Stimulated activated CD4-positive, alpha-beta T cell treated with anti-CD3 and anti-CD28 coated beads, Interleukin-12 subunit alpha, Interleukin-12 subunit beta, amount 100 ng/mL, for 4 hours (primary cell): ENCODE measurements around the gene ICAM5.
"Not testable (repeated sequence)": the region's sequence is repeated elsewhere in the genome, so short reads cannot be mapped to it uniquely, and the experiment has no call there.

Experiments
- DNase-seq: peaks from one replicate; pipeline ENCODE4 v3.0.0-alpha.2; 2020

The ICAM5 gene, protein sequence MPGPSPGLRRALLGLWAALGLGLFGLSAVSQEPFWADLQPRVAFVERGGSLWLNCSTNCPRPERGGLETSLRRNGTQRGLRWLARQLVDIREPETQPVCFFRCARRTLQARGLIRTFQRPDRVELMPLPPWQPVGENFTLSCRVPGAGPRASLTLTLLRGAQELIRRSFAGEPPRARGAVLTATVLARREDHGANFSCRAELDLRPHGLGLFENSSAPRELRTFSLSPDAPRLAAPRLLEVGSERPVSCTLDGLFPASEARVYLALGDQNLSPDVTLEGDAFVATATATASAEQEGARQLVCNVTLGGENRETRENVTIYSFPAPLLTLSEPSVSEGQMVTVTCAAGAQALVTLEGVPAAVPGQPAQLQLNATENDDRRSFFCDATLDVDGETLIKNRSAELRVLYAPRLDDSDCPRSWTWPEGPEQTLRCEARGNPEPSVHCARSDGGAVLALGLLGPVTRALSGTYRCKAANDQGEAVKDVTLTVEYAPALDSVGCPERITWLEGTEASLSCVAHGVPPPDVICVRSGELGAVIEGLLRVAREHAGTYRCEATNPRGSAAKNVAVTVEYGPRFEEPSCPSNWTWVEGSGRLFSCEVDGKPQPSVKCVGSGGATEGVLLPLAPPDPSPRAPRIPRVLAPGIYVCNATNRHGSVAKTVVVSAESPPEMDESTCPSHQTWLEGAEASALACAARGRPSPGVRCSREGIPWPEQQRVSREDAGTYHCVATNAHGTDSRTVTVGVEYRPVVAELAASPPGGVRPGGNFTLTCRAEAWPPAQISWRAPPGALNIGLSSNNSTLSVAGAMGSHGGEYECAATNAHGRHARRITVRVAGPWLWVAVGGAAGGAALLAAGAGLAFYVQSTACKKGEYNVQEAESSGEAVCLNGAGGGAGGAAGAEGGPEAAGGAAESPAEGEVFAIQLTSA

GRCh38 chr19:10289836-10290356, at the start of gene ICAM5:
TSS of gene ICAM5 (plus strand) at chr19:10289952. CDS start at chr19:10290044, 92 bp downstream.
- DNase-seq: peak; percentile 54

- not testable (repeated sequence) for DNase-seq
Measured at GRCh38 chr19:10241826-10242449, 47.8 kb upstream of the ICAM5 start.

GRCh38 chr19:10243606-10244005, 46.1 kb upstream of the ICAM5 start:
- DNase-seq: no peak

GRCh38 chr19:10245189-10245939, 44.4 kb upstream of the ICAM5 start:
- no peak for DNase-seq

DNA sequence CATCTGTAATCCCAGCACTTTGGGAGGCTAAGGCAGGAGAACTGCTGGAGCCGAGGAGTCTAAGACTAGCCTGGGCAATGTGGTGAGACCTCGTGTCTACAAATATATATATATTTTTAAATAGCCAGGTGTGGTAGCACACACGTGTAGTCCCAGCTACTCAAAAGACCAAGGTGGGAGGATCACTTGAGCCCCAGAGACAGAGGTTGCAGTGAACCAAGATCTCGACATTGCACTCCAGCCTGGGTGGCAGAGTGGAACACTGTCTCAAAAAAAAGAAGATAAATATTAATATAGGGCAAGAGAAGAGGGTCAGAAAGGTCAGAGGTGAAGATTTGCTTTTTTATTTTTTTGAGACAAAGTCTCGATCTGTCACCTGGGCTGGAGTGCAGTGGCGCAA, 43.2 kb upstream of the ICAM5 start:
- DNase-seq: no peak

DNA sequence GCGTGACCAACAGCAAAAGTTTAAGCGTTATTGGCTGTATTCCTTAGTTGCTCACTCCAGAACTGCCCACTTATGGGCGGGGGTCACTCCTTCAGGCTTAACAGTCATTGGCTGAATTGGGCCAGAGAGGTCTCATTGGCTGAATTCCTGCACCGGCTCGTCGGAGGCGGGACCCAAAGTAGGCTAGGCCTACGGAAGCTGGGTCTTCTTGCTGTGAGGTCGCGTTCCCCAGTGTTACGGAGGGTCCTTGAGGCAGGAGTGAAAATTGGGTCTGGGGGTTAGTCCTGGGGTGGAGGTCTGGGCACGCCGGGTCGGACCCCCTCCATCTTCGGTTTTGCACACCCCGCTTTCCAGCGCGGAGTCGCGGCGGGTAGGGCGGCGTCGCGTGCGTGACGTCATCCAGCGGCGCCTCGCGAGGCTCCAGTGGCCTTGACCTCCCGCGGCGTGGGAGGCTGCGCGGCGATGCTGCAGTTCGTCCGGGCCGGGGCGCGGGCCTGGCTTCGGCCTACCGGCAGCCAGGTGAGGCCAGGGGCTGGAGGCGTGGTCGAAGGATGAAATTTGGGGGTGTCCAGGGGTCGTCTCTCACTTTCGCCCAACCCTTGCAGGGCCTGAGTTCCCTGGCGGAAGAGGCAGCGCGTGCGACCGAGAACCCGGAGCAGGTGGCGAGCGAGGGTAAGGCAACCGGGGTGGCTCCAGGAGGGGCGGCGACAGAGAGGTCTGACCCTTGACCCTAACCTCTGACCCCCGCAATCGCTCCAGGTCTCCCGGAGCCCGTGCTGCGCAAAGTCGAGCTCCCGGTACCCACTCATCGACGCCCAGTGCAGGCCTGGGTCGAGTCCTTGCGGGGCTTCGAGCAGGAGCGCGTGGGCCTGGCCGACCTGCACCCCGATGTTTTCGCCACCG, 37.7 kb upstream of the ICAM5 start, which contains the start of gene MRPL4:
MRPL4 (plus strand) TSS at position 423 of the 903 bp plus-strand sequence; CDS start at position 463, 40 bp downstream.
- peak; percentile 91 for DNase-seq

DNA sequence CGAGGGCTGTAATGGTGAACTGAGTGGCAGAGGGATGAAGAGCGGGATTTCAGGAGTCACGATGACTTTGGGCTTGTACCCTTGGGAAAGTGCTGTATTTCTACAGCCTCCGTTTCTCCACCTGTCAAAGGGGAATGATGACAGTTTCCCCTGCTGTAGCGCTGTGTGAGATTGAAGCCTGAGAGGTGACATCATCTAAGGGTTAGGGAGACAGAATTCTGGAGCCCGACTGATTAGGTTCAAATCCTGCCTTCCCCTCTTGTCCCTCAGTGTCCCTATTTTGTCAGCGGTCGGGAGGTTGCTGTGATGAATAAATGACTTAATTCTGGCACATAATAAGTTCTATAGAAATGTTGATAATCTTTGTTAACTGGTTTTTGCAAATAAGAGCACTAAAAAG, 37.0 kb upstream of the ICAM5 start:
- no peak for DNase-seq

- no peak for DNase-seq
Measured at GRCh38 chr19:10254244-10254643, 35.5 kb upstream of the ICAM5 start.

- no peak for DNase-seq
Measured at GRCh38 chr19:10255358-10255757, 34.4 kb upstream of the ICAM5 start.

DNA sequence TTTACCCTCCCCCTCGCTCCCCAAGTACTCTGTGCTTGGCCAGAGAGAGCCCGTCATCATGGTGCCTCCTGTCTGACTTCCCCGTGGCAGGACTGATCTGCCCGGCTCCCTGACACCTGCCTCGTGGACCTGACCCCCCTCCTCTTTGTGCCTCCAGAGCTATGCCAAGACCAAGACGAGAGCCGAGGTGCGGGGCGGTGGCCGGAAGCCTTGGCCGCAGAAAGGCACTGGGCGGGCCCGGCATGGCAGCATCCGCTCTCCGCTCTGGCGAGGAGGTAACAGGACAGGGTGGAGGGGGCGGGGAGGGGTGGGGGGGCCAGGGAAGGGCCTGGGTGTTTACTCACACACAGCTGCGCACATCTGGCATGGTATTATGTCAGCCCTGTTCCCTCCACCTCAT, 33.2 kb upstream of the ICAM5 start:
- no peak for DNase-seq

- DNase-seq: no peak
Measured at GRCh38 chr19:10256970-10257615, 32.7 kb upstream of the ICAM5 start.

- DNase-seq: no peak
Measured at GRCh38 chr19:10258080-10258710, 31.6 kb upstream of the ICAM5 start.

- DNase-seq: peak; percentile 90
Measured at GRCh38 chr19:10259162-10259905, 30.4 kb upstream of the ICAM5 start.

- DNase-seq: peak; percentile 58
Measured at GRCh38 chr19:10260141-10260584, 29.6 kb upstream of the ICAM5 start.

DNA sequence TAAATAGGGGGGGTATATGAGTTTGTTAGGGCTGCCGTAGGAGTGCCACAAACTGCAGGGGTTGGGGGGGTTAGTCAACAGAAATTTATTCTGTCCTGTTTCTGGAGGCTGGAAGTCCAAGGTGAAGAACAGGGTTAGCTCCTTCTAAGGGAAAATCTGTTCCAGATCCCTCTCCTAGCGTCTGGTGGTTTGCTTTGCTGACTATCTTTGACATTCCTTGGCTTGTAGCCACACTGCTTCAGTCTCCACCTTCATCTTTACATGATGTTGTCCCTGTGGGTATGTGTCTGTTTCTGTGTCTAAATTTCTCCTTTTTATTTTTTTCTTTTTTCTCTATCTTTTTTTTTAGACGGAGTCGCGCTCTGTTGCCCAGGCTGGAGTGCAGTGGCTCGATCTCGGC, 27.0 kb upstream of the ICAM5 start:
- no peak for DNase-seq

DNA sequence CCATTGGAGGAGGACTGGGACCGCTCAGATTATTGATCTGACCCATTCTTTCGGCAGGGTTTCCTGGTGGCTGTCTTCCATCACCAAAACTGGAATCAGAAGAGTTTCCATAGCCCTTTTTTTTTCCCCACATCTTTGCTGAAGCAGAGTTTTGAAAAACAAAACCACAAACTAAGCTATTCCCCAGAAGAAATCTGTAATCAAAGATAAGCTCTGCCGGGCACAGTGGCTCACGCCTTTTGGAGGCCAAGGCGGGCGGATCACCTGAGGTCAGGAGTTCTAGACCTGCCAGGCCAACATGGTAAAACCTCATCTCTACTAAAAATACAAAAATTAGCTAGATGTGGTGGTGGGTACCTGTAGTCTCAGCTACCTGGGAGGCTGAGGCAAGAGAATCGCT, 23.0 kb upstream of the ICAM5 start:
- no peak for DNase-seq

GRCh38 chr19:10268071-10268470, 21.7 kb upstream of the ICAM5 start:
- no peak for DNase-seq

DNA sequence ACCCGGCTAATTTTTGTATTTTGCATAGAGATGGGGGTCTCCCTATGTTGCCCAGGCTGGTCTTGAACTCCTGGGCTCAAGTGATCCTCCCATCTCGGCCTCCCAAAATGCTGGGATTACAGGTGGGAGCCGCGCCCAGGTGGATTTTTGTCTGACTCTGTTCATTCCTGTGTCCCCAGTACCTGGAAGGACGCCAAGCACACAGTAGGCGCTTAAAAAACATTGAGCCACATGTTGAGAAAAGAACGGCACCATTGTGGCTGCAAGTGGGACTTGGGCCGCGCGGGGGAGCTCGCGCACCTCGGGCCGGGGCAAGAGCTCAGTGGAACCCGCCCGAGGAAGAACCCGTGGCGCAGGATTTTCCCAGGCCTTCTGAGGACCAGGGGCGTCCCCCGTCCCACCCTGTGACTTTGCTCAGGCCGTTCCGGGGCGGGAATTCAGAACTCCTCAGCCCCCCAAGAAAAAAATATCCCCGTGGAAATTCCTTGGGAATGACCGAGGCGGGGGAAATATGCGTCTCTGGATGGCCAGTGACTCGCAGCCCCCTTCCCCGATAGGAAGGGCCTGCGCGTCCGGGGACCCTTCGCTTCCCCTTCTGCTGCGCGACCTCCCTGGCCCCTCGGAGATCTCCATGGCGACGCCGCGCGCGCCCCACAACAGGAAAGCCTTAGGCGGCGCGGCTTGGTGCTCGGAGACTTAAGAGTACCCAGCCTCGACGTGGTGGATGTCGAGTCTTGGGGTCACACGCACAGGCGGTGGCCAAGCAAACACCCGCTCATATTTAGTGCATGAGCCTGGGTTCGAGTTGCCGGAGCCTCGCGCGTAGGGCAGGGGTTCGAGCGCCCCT, 20.2 kb upstream of the ICAM5 start:
- peak; percentile 88 for DNase-seq
